Gastroesophageal sphincter (tissue), 4 donors: Measurements from ENCODE around the gene CRPPA. TPM values are rescaled to one million over a fixed set of nuclear protein-coding genes. Genes with fewer than 3 reads are reported as not detected.

Experiments
- ATAC-seq: fragments of 150-250 bp; one replicate; pipeline ENCODE4 v1.9.1; 2016; ENCODE audit warnings: mild to moderate bottlenecking, moderate library complexity
- H3K27ac ChIP-seq, 4 donors: fragments of 200-600 bp; sonication (generic) in 3 of 4; 1 replicate in 3 of 4; 2 replicates in 1 of 4; pipeline ENCODE4 v1.5.1; 2016 to 2019
- H3K27me3 ChIP-seq: fragments of 200-600 bp; sonication (generic); one replicate; pipeline ENCODE4 v1.5.1; 2019
- H3K36me3 ChIP-seq, 2 donors: fragments of 200-600 bp; sonication (generic); one replicate each; pipeline ENCODE4 v1.5.1; 2019; ENCODE audit warnings: control low read depth in 1 of 2
- H3K4me1 ChIP-seq, 3 donors: fragments of 200-600 bp; sonication (generic); 1 replicate in 2 of 3; 2 replicates in 1 of 3; pipeline ENCODE4 v1.5.1; 2016 to 2019; ENCODE audit warnings: control low read depth in 2 of 3
- H3K4me3 ChIP-seq, 2 donors: fragments of 200-600 bp; sonication (generic); one replicate each; pipeline ENCODE4 v1.5.1; 2019; ENCODE audit warnings: mild to moderate bottlenecking in 1 of 2, moderate library complexity in 1 of 2
- H3K9me3 ChIP-seq, 3 donors: fragments of 200-600 bp; sonication (generic); one replicate each; pipeline ENCODE4 v1.5.1; 2017 to 2019; ENCODE audit warnings: control low read depth in 2 of 3
- CTCF ChIP-seq, 4 experiments: fragments of 200-600 bp in 2 of 4; fragments of 450-650 bp in 2 of 4; sonication (generic) in 1 of 4; IDR thresholded peaks; one replicate each; pipeline ENCODE4 v1.5.1; 2017 to 2019; ENCODE audit warnings: antibody characterized with exemption in 4 of 4, mild to moderate bottlenecking in 2 of 4, moderate library complexity in 2 of 4
- EP300 ChIP-seq: sonication (generic); formaldehyde crosslinking; IDR thresholded peaks from one replicate; pipeline ENCODE4 v1.6.1; 2017; ENCODE audit warnings: antibody characterized with exemption, mild to moderate bottlenecking
- POLR2A ChIP-seq, 2 donors: fragments of 450-650 bp; IDR thresholded peaks; one replicate each; pipeline ENCODE4 v1.6.1; 2017; ENCODE audit warnings: antibody characterized with exemption in 2 of 2, mild to moderate bottlenecking in 2 of 2, moderate library complexity in 1 of 2
- POLR2AphosphoS5 ChIP-seq: sonication (generic); formaldehyde crosslinking; IDR thresholded peaks from one replicate; pipeline ENCODE4 v1.6.1; 2017; ENCODE audit warnings: antibody characterized with exemption
- WGBS, 2 donors: methylation state at CpG; one replicate each; pipeline ENCODE4 v1.1.5; 2018; ENCODE audit warnings: low coverage in 1 of 2; 5-methylcytosine and 5-hydroxymethylcytosine counted together
- total RNA-seq, 4 donors: library from RNA; depleted of rRNA; stranded (reverse); fragments of >200 nt; gene quantifications; one replicate each; pipeline ENCODE4 v1.1.0, GENCODE V29; 2016

The CRPPA gene
- total RNA-seq, 4 donors from 2014 or later: 1.8 to 4.7 (median 3.7) TPM

- Histone ChIP-seq H3K27ac (no peak overlapping the region), H3K27me3 (no peaks in the 10 kb centered on the region), H3K4me1 (no peaks in the 10 kb centered on the region), H3K36me3 (no peaks in the 10 kb centered on the region), H3K9me3 (no peaks in the 10 kb centered on the region), H3K4me3 (no peak overlapping the region)
- TF ChIP-seq EP300: no peak
- no peak for TF ChIP-seq CTCF (IDR thresholded peaks at IDR 0.05)
- TF ChIP-seq POLR2A (IDR thresholded peaks at IDR 0.05): no peak
- no peak for TF ChIP-seq POLR2AphosphoS5
- ATAC-seq: no peak
These were observed 6.8 kb upstream of the CRPPA start for GRCh38 chr7:16428182-16428581.

GRCh38 chr7:16423761-16424160 is 2.4 kb upstream of the CRPPA start:
- Histone ChIP-seq H3K36me3 (no peaks in the 10 kb centered on the region), H3K27ac (no peak overlapping the region), H3K4me3 (no peak overlapping the region), H3K4me1 (peaks cover 6 to 29% (median 9%) of the 10 kb centered on the region in 3 donors), H3K27me3 (no peaks in the 10 kb centered on the region), H3K9me3 (no peaks in the 10 kb centered on the region)
- WGBS, 2 donors: 21 to 37% methylated on average over 1 of the region's 1 CpG
- TF ChIP-seq POLR2A (IDR thresholded peaks at IDR 0.05) (no peak), POLR2AphosphoS5 (no peak), CTCF (IDR thresholded peaks at IDR 0.05) (no peak), EP300 (no peak)
- no peak for ATAC-seq

- Histone ChIP-seq H3K9me3 (no peaks in the 10 kb centered on the region), H3K36me3 (no peaks in the 10 kb centered on the region), H3K27ac (peak overlapping the region in 3 of 4 donors; percentile 95 to 98 (median 98)), H3K27me3 (no peaks in the 10 kb centered on the region), H3K4me1 (peaks cover 6 to 29% (median 9%) of the 10 kb centered on the region in 3 donors), H3K4me3 (no peak overlapping the region)
- WGBS, 2 donors: 80 to 92% methylated on average over 1 to 2 of the region's 3 CpGs
- no peak for ATAC-seq
- no peak for TF ChIP-seq CTCF (IDR thresholded peaks at IDR 0.05)
- TF ChIP-seq POLR2A (IDR thresholded peaks at IDR 0.05): no peak
These were observed 1.6 kb upstream of the CRPPA start for GRCh38 chr7:16422917-16423316.

GRCh38 chr7:16422103-16422435 is 731 bp upstream of the CRPPA start:
- H3K4me3 ChIP-seq: peak overlapping the region in 1 of 2 donors; percentile 73
- H3K27me3 ChIP-seq: no peaks in the 10 kb centered on the region
- ATAC-seq: no peak
- peak overlapping the region; percentile 87 to 98 (median 96) for H3K27ac ChIP-seq
- H3K9me3 ChIP-seq: no peaks in the 10 kb centered on the region
- TF ChIP-seq POLR2A (IDR thresholded peaks at IDR 0.05) (no peak), POLR2AphosphoS5 (no peak)
- WGBS, 2 donors: 13 to 33% methylated on average over 1 of the region's 1 CpG
- peaks cover 6 to 29% (median 9%) of the 10 kb centered on the region in 3 donors for H3K4me1 ChIP-seq
- no peaks in the 10 kb centered on the region for H3K36me3 ChIP-seq

- peaks cover 6 to 29% (median 9%) of the 10 kb centered on the region in 3 donors for H3K4me1 ChIP-seq
- H3K27ac ChIP-seq: peak overlapping the region; percentile 87 to 98 (median 96)
- H3K9me3 ChIP-seq: no peaks in the 10 kb centered on the region
- H3K27me3 ChIP-seq: no peaks in the 10 kb centered on the region
- TF ChIP-seq EP300 (no peak), POLR2AphosphoS5 (peak; percentile 79), POLR2A (IDR thresholded peaks at IDR 0.05) (peak; percentile 56 to 70), CTCF (IDR thresholded peaks at IDR 0.05) (peak in 3 of 4 experiments; percentile 33 to 47 (median 37))
- peak; percentile 90 for ATAC-seq
- WGBS, 2 donors: 0% methylated on average over 5 to 6 of the region's 56 CpGs
- H3K4me3 ChIP-seq: peak overlapping the region; percentile 33 to 73
- no peaks in the 10 kb centered on the region for H3K36me3 ChIP-seq
These were observed 547 bp downstream of the CRPPA start for GRCh38 chr7:16420649-16421332.
